Activated B cell treated with CpG ODN at 0.5 μM for 24 hours (primary cell): ENCODE measurements around the gene TTC27. TPM values are rescaled to one million over a fixed set of nuclear protein-coding genes. Genes with fewer than 3 reads are reported as not detected.

Experiments used
- ATAC-seq: fragments of 200-7000 bp; cut with Tn5 transposase; one replicate; pipeline ENCODE4 v1.10.0; 2021; ENCODE audit warnings: low read depth, mild to moderate bottlenecking, moderate library complexity
- CTCF ChIA-PET: fragments of 350-600 bp; sonication (Branson Sonifier 250); formaldehyde crosslinking; loops from one replicate; lab custom pipeline; 2021; ENCODE audit warnings: antibody characterized with exemption; lab: Charles Lee
- POLR2A ChIA-PET: fragments of 350-600 bp; sonication (Branson Sonifier 250); formaldehyde crosslinking; loops from one replicate; lab custom pipeline; 2021; ENCODE audit warnings: antibody characterized with exemption; lab: Charles Lee
- DNase-seq: peaks from one replicate; pipeline ENCODE4 v3.0.0; 2022
- H3K27ac Mint-ChIP-seq: one replicate; pipeline ENCODE4 v1.8.0; 2020; ENCODE audit warnings: mixed read lengths
- H3K27me3 Mint-ChIP-seq: one replicate; pipeline ENCODE4 v1.8.0; 2021; ENCODE audit warnings: mixed read lengths
- H3K36me3 Mint-ChIP-seq: one replicate; pipeline ENCODE4 v1.8.0; 2021; ENCODE audit warnings: low read depth, mixed read lengths
- H3K4me1 Mint-ChIP-seq: one replicate; pipeline ENCODE4 v1.8.0; 2021; ENCODE audit warnings: mixed read lengths
- H3K4me3 Mint-ChIP-seq: one replicate; pipeline ENCODE4 v1.8.0; 2020; ENCODE audit warnings: mild to moderate bottlenecking, mixed read lengths
- H3K9me3 Mint-ChIP-seq: one replicate; pipeline ENCODE4 v1.8.0; 2020; ENCODE audit warnings: mixed read lengths
- CTCF ChIP-seq: fragments of 200-600 bp; IDR thresholded peaks from one replicate; pipeline ENCODE4 v1.8.0; 2022; ENCODE audit warnings: antibody characterized with exemption, mild to moderate bottlenecking
- intact Hi-C: fragments of 100-400 bp; cut with micrococcal nuclease; formaldehyde crosslinking; loops from one replicate; pipeline ENCODE4 v1.15.1; 2024
- total RNA-seq: library from RNA; stranded (reverse); gene quantifications from 2 replicates; pipeline ENCODE4 v1.2.3, GENCODE V29; 2022

The TTC27 gene
- total RNA-seq, 1 donor from 2014 or later: 34.8 TPM

GRCh38 chr2:32780961-32781360 is 153.1 kb downstream of the TTC27 start:
- Mint-ChIP-seq H3K27me3 (no peaks in the 10 kb centered on the region), H3K27ac (no peak overlapping the region), H3K4me3 (no peak overlapping the region), H3K4me1 (no peaks in the 10 kb centered on the region), H3K36me3 (peaks cover 83% of the 10 kb centered on the region), H3K9me3 (peaks cover 14% of the 10 kb centered on the region)
- DNase-seq (no peak), ATAC-seq (no peak)
- intact Hi-C loops: no loop called here
- no peak for TF ChIP-seq CTCF
- POLR2A ChIA-PET: no interaction called here
- CTCF ChIA-PET: no interaction called here

GRCh38 chr2:32783469-32783868 is 155.6 kb downstream of the TTC27 start:
- intact Hi-C loops: no loop called here
- Mint-ChIP-seq H3K27me3 (no peaks in the 10 kb centered on the region), H3K4me3 (no peak overlapping the region), H3K9me3 (peaks cover 11% of the 10 kb centered on the region), H3K27ac (no peak overlapping the region), H3K4me1 (no peaks in the 10 kb centered on the region), H3K36me3 (peaks cover 86% of the 10 kb centered on the region)
- POLR2A ChIA-PET: no interaction called here
- ATAC-seq (no peak), DNase-seq (no peak)
- CTCF ChIA-PET: no interaction called here
- no peak for TF ChIP-seq CTCF

GRCh38 chr2:32783933-32784332 is 156.1 kb downstream of the TTC27 start:
- ATAC-seq (no peak), DNase-seq (no peak)
- intact Hi-C loops: no loop called here
- Mint-ChIP-seq H3K27me3 (no peaks in the 10 kb centered on the region), H3K4me3 (no peak overlapping the region), H3K4me1 (no peaks in the 10 kb centered on the region), H3K9me3 (peaks cover 10% of the 10 kb centered on the region), H3K36me3 (peaks cover 85% of the 10 kb centered on the region), H3K27ac (no peak overlapping the region)
- no peak for TF ChIP-seq CTCF
- ChIA-PET CTCF (no interaction called here), POLR2A (no interaction called here)

GRCh38 chr2:32787207-32787606 is 159.4 kb downstream of the TTC27 start:
- CTCF ChIA-PET: no interaction called here
- Mint-ChIP-seq H3K27me3 (no peaks in the 10 kb centered on the region), H3K4me3 (no peak overlapping the region), H3K27ac (no peak overlapping the region), H3K36me3 (peaks cover 74% of the 10 kb centered on the region), H3K4me1 (no peaks in the 10 kb centered on the region), H3K9me3 (peaks cover 3% of the 10 kb centered on the region)
- DNase-seq (no peak), ATAC-seq (no peak)
- TF ChIP-seq CTCF: no peak
- intact Hi-C loops: no loop called here
- POLR2A ChIA-PET: no interaction called here

GRCh38 chr2:32788114-32788513 is 160.3 kb downstream of the TTC27 start:
- no peak overlapping the region for H3K4me3 Mint-ChIP-seq
- ATAC-seq (no peak), DNase-seq (no peak)
- CTCF ChIA-PET: no interaction called here
- no peak for TF ChIP-seq CTCF
- H3K27ac Mint-ChIP-seq: no peak overlapping the region
- no peaks in the 10 kb centered on the region for H3K27me3 Mint-ChIP-seq
- H3K9me3 Mint-ChIP-seq: peaks cover 3% of the 10 kb centered on the region
- H3K36me3 Mint-ChIP-seq: peaks cover 73% of the 10 kb centered on the region
- POLR2A ChIA-PET: no interaction called here
- no peaks in the 10 kb centered on the region for H3K4me1 Mint-ChIP-seq
- intact Hi-C loops: no loop called here
